LNCAP (cell line): ENCODE results near the gene LYPLAL1.

Source experiments
- TF ChIP-seq, protein P1 (sequence below): fragments of 450-650 bp; IDR thresholded peaks from 2 replicates; pipeline ENCODE4 v1.5.1; 2017; ENCODE audit warnings: mild to moderate bottlenecking

LYPLAL1 gene

DNA sequence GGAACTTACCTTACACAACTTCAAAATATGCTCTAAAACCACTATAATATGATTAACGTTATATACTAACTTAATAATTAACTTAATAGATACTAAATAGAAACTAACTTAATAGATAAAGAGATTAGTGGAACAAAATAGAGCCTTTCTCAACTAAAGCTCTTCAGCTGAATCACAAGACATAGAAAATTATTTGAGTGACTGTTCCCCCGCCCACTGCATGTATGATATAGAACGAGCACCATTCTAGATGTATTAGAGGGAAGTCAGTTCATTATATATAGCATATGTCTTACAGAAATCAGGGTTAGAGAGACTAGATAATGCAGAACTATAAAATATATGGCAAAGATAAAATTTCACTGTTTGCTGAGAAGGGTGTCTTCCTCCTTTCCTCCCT lies 16.3 kb downstream of the LYPLAL1 start:
- TF ChIP-seq, protein P1, sequence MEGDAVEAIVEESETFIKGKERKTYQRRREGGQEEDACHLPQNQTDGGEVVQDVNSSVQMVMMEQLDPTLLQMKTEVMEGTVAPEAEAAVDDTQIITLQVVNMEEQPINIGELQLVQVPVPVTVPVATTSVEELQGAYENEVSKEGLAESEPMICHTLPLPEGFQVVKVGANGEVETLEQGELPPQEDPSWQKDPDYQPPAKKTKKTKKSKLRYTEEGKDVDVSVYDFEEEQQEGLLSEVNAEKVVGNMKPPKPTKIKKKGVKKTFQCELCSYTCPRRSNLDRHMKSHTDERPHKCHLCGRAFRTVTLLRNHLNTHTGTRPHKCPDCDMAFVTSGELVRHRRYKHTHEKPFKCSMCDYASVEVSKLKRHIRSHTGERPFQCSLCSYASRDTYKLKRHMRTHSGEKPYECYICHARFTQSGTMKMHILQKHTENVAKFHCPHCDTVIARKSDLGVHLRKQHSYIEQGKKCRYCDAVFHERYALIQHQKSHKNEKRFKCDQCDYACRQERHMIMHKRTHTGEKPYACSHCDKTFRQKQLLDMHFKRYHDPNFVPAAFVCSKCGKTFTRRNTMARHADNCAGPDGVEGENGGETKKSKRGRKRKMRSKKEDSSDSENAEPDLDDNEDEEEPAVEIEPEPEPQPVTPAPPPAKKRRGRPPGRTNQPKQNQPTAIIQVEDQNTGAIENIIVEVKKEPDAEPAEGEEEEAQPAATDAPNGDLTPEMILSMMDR, result no peak

DNA sequence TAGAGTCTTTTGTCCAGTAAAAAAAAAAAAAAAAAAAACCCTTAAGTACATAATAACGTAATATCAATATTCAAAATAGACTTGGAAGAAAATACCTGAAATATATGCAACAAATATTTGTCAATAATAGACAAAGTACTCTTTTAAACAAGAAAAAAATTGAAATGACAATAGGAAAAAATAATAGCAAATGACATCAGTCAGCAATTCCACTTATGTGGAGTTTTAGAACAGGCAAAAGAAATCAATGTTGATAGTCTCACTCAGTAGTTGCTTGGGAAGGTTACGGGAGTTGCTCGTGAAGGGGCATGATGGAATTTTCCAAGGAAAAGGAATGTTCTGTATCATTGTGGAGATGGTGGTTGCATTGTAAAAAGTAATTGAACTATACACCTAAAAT lies 16.9 kb downstream of the LYPLAL1 start:
- TF ChIP-seq, protein P1, result no peak

DNA sequence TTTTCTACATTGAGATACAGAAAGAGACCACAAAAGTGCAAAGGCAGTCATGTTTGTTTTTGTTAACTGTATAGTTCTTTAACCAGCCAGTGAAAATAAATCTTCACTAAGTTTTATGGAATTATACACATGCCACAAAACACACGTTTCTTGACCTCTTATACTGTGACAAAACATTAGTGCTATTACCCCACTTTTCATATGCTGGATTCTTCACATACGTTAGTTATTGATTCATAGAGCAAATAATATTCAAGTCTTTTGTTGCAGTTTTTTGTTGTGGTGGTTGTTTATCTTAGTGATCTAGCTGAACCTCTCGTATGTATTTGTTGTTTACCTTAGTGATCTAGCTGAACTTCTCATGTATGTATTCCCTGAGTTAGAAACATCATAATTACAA lies 28.0 kb downstream of the LYPLAL1 start:
- TF ChIP-seq, protein P1, result no peak

DNA sequence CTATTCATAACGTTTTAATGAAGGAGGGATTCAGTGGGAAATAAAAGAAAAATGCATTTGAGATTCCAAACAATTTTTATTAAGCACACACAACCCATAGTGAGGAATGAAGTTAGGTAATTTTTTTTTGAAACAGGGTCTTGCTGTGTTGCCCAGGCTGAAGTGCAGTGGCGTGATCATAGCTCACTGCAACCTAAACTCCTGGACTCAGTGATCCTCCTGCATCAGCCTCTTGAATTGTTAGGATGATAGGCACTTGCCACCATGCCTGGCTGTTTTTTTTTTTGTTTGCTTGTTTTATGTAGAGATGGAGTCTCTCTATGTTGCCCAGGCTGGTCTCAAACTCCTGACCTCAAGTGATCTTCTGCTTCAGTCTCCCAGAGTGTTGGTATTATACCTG lies 28.9 kb downstream of the LYPLAL1 start:
- TF ChIP-seq, protein P1, result no peak

DNA sequence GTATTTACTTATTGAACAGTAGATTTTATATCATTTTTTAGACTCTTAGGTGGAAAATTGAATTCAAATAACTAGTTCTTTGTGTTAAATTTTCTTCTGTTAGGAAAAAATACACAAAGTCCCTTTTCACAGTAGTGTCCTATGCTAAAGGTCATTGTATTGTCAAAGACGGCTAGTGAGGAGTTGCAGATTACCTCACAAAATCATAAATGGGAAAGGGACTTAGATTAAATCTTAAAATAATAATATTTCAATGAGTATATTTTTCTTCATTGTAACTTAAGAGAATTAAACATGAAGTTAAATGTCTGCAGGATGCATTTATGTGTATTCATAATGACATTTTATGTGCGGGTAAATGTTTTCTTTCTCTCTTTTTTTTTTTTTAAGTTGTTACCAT lies 32.7 kb downstream of the LYPLAL1 start:
- TF ChIP-seq, protein P1, result no peak

DNA sequence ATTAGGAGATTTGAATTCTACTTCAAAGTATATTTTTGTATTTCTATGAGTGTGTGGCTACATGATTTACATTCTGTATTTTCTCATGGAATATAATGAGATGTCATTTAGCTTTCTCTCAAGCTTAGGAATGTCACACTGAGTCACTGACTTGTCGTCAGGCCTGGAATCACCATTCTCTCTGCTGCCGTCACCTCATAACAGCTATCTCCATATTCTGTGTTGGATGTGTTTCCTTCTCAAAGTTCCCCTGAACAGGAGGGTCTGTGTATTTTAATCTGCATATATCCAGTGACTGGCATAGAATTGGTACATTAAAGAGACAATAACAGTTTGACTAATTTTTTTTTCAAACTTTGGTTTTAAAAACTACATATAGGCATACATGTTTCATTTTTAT lies 35.9 kb downstream of the LYPLAL1 start:
- TF ChIP-seq, protein P1, result no peak

DNA sequence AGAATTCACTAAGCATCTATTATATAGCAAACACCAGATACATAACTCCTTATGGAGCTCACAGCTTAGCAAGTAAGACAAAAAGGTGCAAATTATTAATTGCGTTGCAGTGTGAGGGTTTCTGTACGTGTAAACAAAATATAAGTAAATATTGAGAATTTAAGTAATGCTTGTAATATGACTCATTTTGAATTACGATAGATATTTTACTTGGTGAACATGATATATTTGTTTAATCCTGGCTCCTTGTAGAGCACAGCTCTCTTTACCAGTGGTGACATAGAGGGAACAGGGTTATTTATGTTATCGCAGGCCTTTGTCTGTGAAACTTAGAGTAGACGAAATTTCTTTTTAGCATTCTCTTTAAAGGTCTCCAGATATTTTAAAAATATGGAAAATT lies 36.4 kb downstream of the LYPLAL1 start:
- TF ChIP-seq, protein P1, result no peak

DNA sequence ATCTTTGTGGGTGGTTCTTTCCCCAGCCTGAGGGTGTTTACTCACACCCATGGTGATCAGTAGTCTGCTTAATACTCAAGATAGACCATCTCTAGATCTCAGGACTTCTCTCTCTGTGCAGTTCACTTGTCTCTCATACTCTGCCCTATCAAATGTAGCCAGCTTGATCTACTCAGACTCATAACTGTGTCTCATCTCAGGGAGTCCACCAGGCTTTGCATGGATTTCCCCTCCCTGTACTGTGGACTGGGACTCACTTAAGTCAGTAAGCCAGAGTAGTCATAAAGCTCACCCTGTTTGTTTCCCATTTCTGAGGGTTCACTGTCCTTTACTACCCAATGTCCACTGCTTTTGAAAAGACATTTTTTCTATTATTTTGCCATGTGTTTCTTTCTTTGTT lies 41.8 kb downstream of the LYPLAL1 start:
- TF ChIP-seq, protein P1, result no peak
